CD4-positive, alpha-beta T cell treated with Interleukin-4 for 4 hours (primary cell): Measurements from ENCODE around the gene C11orf42.

Source experiments
- DNase-seq: peaks from one replicate; pipeline ENCODE4 v3.0.0-alpha.2; 2020

Gene C11orf42, protein sequence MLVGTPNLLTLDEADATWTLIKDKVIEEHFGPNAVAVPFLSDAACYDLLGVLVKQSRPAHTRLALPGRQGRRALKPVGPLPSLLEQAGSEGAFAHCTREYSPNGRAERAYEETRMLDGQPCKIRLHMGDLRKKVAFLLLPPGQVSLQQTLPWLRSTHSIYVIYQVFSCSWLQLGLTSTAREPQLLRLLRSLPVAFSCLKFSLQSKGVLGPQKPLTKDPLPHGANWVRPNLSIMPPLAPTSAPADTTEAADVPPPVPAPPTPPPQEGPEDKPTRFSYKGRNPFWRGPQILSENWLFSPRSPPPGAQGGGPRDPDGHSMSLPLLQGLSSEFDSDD

DNA sequence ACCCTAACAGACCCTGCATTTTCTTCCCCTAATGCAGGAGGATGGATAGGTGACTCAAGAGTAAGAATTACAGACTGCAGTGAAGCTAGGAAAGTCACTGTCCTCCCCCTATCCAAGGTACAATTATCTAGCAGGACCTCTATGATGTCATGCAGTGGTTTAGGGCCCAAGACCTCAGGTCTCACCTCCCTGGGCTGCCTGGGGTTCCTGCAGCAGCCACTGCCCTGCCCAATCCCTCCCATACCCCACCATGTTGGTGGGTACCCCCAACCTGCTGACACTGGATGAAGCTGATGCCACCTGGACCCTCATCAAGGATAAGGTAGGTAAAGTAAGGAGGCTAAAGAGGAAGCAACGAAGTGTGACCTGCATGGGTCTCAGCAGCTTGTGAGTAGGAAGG lies at the start of gene C11orf42:
Gene C11orf42 (plus strand): TSS at position 192 of the 400 bp plus-strand sequence. CDS start 59 bp downstream, at position 251.
- DNase-seq: no peak

DNA sequence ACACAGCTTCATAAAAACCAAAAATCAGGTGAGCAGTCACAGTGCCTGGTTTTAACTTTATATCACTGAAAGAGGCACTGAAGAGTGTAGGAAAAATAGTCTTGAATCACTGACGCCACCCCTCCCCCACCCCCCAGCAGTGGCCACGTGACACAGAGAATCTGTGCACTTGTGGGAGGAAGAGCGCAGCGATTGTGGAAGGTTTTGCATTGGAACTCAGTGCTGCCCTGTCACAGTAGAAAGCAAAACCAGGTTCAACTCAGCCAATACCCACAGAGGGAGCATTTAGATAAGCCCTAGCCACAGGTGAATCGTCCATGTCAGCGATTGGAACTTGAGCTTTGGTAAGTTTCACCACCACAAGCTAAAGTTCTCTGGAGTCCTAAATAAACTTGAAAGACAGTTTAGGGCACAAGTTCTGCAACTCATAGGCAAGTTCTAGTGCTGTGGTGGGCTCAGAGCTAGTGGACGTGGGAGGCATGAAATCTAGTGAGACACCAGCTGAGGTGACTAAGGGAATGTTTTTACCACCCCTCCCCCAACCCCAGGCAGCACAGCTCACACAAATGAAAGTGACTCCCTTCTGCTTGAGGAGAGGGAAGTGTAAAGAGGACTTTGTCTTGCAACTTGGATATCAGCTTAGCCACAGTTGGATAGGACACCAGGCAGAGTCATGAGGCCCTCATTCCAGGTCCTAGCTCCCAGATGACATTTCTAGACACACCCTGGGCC lies 48.6 kb upstream of the C11orf42 start:
- DNase-seq: no peak

DNA sequence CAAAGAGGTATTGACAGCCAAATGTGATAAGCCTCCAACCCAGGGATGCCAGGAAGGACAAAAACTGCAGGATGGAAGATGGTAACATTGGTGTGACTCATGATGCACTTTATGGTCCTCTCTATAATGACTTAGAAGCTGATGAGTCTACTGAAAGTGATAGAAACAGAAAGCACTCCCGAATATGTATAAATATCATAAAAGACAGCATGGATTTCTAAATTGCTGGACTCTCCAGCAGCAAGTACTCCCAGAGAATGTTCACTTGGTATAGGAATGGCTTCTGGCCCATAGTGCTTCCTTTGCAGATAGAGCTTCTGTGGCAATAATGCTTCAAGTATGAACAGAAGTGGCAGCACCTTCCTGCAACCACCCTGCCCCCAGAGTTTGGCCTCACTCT lies 35.1 kb upstream of the C11orf42 start, which contains the start of gene OR52B2:
Gene OR52B2 (minus strand): TSS at position 101 of the 400 bp plus-strand sequence. CDS start 0 bp downstream, at position 101.
- DNase-seq: no peak

DNA sequence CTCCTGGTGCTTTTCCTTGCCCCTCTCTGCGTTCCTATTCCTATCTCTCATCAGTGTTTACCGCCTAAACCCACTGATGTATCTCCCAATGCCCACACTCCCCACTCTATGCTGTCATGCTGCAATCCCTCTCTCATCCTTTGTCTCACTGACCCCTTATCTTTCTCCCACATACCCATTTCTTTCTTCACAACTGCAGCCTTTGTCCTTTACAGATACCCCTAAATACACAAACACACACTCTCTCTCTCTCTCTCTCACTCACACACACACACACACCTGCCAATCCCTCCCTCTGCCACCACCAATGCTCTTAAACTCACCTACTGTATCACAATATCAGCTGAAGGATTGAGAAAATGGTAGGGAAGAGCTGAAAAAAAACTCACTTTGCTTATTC lies 29.9 kb upstream of the C11orf42 start:
- DNase-seq: no peak

DNA sequence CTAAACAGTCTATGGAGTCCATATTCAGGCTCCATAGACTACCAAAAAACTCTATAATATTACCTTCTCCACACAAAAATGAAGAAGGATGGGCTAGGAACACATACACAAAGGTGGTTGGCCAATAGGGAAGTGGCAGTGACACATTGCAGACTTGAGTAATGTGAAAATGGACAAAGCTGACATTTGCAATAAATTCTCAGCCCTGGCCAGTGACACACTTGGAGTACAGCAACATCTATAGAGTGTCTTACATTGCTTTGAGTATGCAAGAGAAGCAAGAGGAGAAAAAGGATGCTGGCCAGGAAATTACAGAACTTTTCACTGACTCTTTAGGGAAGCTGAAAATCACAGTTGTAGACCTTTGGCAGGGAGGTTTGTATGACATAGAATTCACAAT lies 13.6 kb upstream of the C11orf42 start:
- DNase-seq: no peak

DNA sequence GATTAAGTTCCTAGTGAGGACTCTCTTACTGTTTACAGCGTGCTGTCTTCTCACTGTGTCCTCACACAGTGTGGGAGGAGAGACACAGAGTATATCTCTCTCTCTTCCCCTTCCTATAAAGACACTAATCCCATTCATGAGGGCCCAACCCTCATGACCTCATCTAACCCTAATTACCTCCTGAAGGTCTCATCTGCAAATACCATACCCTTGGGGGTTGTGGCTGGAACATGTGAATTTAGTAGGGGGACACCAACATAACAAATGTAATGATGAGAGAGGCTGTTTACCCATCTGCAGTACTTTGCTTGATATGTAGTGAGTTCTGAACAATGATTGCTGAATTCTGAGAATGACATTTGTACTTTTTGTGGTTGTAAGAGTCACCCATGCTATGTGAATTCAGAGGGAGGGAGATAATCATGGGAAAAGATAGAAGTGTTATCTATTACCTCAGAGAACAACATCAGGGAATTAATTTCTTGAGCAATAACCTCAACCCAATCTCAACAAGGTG lies 11.2 kb upstream of the C11orf42 start:
- DNase-seq: no peak

DNA sequence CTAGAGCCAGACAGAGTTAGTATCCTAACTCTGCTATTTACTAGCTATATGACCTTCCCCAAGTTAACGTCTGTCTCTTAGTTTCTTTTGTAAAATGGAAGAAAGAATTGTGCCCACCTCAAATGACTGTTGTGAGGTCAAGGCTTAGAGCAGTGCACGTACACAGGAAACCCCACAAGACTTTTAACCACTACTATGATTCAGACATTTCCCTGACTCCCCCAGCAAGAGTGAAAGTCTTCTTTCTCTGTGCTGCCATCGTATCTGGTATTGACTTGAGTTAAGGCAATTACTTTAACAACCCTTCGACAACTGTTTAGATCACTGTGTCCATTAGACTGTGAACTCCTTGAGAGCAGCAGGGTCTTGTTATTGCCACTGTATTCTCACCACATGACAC lies 9.0 kb upstream of the C11orf42 start:
- DNase-seq: peak; percentile 27

DNA sequence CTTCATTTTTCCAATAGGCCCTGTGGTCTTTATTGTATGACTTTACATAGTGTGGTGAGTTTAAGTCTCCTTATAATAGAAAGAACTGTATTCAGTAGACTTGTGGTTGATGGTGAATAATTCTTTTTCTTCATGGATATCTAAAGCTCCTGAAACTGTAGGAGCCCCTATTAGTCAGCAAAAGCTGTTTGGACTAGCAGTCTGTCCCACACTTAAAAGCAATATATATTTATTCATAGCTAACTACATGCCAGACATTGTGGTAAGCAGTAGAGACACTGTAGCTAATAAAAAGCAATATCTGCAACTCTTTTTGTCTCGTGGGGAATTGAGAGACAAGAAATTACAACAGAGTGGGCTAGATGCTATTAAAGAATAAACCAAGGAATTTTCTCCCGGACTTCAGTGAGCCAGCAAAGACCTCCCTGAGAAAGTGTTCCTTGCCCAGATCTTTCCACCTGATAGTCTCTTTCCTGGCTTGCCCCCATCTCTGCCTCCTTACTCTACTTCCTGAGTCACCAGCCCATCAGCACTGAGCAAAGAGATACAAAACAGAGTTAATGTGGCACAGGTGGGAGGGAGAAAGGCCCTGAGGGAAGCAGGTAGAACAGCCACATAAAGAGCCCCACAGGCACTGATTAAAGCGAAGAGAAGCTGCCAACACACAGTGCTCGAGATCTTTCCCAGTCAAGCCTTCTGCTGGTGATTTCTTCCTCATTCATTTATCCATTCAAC lies 7.7 kb upstream of the C11orf42 start:
- no peak for DNase-seq

DNA sequence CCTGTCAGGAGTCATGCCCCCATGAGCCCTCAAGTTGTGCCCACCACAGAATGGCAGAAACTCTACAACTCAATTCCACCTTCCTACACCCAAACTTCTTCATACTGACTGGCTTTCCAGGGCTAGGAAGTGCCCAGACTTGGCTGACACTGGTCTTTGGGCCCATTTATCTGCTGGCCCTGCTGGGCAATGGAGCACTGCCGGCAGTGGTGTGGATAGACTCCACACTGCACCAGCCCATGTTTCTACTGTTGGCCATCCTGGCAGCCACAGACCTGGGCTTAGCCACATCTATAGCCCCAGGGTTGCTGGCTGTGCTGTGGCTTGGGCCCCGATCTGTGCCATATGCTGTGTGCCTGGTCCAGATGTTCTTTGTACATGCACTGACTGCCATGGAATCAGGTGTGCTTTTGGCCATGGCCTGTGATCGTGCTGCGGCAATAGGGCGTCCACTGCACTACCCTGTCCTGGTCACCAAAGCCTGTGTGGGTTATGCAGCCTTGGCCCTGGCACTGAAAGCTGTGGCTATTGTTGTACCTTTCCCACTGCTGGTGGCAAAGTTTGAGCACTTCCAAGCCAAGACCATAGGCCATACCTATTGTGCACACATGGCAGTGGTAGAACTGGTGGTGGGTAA lies 6.1 kb upstream of the C11orf42 start, which contains the start of gene OR52W1:
Gene OR52W1 (plus strand): TSS at position 51 of the 637 bp plus-strand sequence. CDS start 0 bp downstream, at position 51.
- DNase-seq: no peak

DNA sequence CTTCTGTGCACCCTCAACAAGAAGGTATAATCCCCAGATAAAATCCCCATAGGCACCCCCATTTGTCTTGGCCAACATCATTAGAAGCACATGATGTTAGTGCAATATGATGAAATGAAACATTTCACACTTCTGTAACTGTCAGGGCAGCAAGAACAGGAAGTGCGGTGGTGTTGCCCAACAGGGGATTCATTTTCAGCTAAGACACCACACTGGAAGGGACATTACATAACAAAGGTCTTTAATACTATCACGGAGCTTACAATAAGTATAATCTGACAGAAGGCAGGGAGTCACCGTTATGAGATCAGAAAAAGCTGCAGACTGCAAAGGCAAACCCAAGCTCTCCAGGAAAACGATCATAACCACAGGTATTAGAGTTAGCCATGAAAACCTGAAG lies 4.4 kb upstream of the C11orf42 start:
- DNase-seq: peak; percentile 40

DNA sequence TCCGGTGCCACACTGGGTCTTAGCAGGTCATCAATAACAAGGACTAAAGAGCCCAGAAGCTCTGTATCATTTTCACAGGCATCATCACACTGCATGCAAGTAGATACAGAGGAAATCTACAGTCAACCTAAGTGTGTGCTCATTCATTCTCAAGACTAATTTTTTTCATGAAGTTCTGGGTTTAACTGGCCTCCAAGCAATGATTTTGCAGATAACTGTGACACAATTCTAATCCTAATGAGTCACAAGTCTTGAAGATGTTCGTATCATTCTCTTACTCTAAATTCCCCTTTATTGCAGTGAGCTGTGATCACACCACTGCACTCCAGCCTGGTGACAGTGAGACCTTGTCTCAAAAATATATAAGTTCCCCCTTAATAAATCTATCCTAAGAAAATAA lies 3.9 kb upstream of the C11orf42 start:
- DNase-seq: peak; percentile 31

DNA sequence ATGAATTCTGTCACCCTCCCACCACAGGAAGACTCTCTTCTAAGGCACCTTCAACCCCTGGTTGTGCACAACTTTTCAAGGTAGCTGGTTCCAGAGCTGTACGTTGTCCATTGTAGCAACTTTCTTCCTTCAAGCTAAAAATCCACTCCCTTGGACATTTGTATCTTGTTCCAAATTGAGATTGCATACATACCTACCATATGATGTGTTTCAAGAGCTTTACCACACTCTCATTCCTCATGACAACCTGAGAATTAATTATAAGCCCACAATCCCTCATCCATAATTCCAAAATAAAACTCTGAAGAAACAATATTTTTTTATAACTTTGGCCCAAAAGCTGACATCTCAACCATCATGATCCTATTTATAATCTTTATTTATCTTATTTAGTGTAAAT lies 3.3 kb upstream of the C11orf42 start:
- no peak for DNase-seq

DNA sequence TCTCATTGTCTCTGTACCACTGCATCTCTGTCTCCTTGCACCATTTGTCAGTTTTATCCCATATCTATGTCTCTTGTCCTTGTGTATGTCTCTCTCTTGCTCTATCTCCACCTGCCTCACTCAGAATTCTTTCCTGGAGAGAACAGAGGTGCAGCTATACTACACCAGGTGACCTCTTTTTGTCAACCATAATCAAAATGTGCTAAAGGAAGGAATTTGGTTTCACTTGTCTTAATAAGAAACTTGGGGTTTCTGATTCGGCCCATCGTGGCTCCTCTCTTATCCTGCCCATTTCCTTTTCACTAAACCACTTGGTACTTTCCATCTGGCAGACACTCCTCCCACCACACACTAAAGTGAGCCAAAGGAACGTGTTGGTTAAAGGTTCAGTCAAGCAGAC lies 2.0 kb upstream of the C11orf42 start:
- DNase-seq: peak; percentile 32

DNA sequence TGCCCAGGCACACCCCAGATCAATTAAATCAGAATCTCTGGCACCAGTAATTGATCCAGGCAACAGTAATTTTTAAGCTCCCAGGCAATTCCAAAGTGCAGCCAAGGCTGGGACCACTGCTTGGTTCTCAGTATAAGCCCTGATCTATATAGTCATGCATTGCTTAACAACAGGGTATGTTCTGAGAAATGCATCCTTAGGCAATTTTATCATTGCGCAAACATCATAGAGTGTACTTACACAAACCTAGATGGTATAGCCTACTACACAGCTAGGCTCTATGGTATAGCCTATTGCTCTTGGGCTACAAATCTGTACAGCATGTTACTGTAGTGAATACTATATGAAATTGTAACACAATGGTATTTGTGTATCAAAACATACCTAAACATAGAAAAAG lies 651 bp upstream of the C11orf42 start:
- no peak for DNase-seq

DNA sequence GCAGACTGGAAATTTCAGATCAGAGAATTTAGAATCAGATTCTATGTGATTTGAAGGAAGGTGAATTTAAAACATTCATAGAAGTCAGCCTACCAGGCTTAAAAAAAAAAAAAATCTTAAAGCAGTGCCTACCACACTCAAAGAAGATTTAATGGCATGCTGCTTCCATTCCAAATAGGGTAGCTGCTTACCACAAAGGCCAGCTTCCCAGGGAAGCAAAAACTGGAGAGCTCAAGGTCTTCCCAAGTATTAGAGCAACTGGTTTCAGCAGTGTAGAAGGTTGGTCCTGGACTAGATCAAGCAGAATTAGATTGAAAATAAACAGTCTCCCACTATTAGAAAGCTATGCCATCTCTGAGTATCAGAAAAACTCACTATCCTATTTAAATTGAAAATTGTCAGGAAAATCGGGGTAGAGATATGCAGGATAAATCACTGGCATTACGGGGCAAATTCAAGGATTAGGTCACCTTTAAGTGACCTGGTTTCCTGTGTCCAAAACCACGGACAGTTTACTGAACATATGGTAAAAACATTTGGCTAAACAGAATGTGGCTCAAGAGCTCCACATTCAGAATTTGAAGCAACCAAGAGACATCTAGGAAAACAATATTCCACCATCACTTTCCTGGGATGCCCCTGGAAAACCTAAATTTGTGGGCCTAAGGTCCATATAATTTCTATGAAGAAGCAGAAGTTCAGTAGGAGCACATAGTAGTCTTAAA lies 1.3 kb downstream of the C11orf42 start:
- no peak for DNase-seq

DNA sequence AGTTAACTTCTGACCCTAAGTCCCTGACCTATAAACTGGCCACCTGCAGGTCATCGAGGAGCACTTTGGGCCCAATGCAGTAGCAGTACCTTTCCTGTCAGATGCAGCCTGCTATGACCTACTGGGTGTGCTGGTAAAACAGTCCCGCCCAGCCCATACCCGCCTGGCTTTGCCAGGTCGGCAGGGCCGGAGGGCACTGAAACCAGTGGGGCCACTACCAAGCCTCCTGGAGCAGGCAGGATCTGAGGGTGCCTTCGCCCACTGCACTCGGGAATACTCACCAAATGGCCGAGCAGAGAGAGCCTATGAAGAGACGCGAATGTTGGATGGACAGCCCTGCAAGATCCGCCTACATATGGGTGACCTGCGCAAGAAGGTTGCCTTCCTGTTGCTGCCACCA lies 4.4 kb downstream of the C11orf42 start:
- no peak for DNase-seq

DNA sequence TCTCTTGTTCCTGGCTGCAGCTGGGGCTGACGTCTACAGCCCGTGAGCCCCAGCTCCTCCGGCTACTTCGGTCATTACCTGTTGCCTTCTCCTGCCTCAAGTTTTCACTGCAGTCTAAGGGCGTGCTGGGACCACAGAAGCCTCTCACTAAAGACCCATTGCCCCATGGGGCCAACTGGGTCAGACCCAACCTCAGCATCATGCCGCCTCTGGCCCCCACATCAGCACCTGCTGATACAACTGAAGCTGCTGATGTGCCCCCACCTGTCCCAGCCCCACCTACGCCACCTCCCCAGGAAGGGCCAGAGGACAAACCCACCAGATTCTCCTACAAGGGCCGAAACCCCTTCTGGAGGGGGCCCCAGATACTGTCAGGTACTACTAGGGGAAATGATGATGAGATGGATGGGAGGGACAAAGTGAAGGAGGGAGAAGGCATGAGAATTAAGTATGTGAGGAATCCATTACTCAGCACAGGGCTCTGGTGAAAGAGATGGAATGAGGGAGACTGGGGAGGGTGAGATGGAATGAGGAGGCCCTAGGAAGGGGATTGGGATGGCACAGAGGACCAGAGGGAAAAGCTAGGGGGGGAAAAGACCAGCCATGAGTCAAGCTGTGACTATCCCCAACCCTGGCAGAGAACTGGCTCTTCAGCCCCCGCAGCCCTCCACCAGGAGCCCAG lies 5.1 kb downstream of the C11orf42 start:
- DNase-seq: no peak

DNA sequence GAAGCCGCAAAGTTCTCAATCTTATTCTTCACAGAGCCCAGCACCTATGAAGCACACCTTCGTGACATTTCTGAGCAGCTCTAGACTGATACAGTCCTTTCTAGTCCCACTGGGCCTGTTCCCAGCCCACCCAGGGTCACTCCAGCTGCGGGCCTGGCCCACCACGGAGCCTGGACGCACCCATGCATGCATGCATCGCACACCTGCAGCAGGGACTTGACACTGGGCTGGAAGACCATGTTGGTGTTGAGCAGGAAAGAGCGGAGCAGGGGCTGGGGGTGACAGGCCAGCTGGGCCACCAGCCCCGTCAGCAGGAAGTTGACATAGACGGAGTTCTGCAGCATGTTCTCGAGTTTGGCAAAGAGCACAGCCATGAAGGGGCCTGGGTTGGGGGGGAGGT lies 9.2 kb downstream of the C11orf42 start:
- no peak for DNase-seq

DNA sequence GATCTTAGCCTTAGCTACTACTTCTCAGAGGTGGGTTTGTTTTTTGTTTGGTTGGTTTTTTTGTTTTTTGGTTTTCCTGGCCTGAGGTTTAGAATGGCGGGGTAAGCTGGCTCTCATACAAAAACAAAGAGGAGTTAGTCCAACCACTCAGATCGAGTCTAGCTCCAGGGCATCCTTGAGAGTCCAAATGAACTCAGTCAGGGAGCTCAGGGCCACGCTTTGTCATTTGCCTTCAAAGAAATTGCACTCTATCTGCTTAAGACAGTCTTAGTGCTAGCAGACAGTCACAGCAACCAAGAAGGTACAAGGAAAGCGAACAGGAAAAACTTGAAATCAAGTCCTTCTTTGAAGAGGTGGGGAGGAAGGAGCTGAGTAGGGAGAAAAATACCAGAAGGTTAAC lies 11.1 kb downstream of the C11orf42 start:
- no peak for DNase-seq

DNA sequence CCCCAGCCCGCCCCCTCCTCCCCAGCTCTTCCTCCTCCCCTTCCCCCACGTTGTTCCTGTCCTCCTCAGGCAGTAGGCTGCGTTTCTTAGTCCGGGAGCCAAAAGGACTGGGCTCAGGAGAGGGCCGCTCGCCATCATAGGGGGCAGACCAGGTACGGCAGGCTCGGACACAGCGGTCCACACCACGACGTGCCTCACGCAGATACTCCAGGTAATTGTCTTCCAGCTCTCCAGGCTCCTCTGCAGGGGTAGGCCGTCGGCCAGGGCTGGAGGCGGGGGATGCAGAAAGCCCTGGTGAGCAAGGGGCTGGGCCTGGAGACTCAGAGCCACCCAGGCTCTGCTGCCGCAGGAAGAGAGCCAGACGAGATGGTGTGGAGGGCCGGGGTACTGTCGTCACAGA lies 12.4 kb downstream of the C11orf42 start:
- DNase-seq: no peak

DNA sequence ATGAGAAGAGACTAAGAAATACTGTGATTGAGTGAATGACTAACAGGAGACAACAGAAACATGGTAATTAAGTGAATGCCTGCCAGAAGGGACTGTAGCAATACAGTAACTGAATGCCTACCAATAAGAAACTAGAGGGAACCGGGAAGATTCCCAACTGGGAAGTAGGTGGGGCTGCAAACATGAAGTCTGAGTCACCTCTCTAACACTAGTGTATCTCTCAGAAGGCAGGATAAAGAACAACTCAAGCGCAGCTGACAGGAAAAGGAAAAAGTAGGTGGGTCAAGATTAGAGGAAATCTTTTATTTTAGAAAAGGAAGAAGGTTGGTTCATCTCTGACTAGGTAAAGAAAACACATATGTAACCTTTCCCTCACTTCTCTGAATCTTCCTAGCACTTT lies 14.0 kb downstream of the C11orf42 start:
- DNase-seq: no peak

DNA sequence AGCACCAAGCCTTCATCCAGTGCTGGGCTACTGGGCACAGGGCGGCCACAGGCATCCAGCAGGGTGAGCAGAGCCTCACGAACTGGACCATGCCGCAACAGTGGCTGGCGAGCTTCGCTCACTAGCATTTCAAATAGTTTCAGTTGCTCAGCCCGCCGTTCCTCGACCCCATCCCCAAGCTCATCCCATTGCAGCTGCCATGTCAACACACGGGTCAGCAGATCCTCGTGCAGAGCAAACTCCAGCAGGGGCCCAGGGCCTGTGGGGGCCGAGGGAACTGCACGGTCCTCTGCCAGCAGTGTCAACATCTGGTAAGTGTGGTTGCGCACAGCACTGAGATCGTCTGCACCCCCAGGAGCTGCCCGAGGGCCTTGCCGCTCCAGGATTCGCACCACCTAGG lies 18.5 kb downstream of the C11orf42 start:
- DNase-seq: no peak
